H4 (cell line): Measurements from ENCODE around the gene ATP9B. TPM values are rescaled to one million over a fixed set of nuclear protein-coding genes. Genes with fewer than 3 reads are reported as not detected.
"Not testable (repeated sequence)": the region's sequence is repeated elsewhere in the genome, so short reads cannot be mapped to it uniquely, and the experiment has no call there.

ENCODE experiments used
- DNase-seq: peaks from one replicate; pipeline ENCODE4 v3.0.0-alpha.2; 2015; ENCODE audit warnings: low spot score
- total RNA-seq: library from RNA; depleted of rRNA; stranded (reverse); fragments of >200 nt; shearing (Covaris generic); gene quantifications from 2 replicates; pipeline ENCODE4 v1.2.3, GENCODE V29; 2014

The ATP9B gene
- total RNA-seq, 1 experiment from 2014 or later = 9.4 TPM

GRCh38 chr18:79241755-79242154 is 172.6 kb downstream of the ATP9B start:
- no peak for DNase-seq

- no peak for DNase-seq
Measured at GRCh38 chr18:79242246-79242645, 173.1 kb downstream of the ATP9B start.

GRCh38 chr18:79245517-79246001 is 176.4 kb downstream of the ATP9B start:
- DNase-seq = peak; percentile 87

DNA sequence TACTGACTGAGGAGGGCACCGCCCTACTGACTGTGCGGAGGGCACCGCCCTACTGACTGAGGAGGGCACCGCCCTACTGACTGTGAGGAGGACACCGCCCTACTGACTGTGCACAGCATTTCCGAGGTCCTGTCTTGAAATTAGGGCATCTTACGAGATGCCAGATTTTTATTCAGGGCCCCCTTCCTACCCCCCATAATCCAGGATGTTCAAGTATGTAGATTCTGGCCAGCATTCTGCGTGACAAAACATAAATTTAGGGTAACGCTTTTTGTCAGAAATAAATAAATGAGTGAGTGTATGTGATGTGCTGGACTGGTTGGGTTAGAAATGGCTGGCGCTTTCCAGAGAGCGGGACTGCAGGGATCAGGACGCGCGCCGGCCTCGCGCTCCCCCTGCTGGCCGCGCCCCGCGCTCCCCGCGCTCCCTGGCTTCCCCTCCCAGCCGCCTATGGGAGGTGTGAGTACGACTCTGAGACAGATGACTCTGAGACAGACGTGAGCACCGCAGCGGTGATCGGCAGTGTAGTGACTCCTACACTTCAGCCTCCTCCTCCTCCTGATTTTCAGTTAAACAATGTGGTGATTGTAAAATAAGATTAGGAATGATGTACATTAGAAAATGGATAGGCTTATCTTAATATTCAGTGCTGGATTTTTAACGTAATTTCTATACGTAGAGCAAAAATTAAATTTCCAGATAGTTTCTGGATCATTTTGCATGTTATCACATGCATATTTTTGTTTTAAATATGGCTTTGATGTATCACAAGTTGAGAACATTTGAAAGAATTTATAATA is 177.3 kb downstream of the ATP9B start:
- DNase-seq = peak; percentile 70

- no peak for DNase-seq
Measured at GRCh38 chr18:79248495-79249060, 179.4 kb downstream of the ATP9B start.

GRCh38 chr18:79250301-79250981 is 181.2 kb downstream of the ATP9B start:
- DNase-seq = no peak

GRCh38 chr18:79251021-79251420 is 181.8 kb downstream of the ATP9B start:
- no peak for DNase-seq

GRCh38 chr18:79252904-79253633 is 183.9 kb downstream of the ATP9B start:
- no peak for DNase-seq

DNA sequence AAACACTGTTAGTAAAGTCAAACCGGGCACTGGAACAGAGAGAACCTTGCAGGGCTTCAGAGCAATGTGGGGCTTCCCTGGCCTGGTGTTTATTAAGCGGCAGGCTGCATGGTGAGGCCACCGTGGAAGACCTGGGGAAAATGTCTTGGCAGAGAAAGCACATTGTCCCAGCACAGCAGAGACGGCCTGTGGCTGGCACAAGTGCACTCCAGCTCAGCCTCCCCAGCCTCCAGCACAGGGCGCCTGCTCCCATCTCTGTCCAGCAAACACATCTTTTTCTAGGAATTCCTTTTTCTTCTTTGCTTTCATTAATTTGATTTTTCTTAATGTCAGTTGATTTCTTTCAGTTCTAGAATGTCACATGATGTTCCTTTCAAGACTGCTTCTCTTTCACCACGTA is 188.3 kb downstream of the ATP9B start:
- no peak for DNase-seq

DNA sequence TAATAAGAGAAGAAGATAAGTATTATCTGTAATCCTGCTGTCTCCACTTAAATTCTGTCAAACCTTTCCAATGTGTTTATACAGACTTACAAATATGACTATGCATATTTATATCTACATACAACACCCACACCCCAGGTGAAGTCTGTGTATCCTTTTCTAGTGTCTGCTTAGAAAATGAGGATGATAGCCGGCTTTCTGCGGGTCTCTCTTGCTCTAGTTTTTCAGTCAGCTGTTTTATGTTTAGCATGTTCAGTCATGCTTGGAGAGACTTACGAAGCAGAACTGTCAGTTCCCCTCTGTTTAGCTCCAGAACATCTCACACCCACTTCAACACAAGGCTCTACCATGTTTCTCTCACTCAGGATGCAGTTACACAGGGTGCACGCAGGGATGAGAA is 189.3 kb downstream of the ATP9B start:
- DNase-seq = no peak

DNA sequence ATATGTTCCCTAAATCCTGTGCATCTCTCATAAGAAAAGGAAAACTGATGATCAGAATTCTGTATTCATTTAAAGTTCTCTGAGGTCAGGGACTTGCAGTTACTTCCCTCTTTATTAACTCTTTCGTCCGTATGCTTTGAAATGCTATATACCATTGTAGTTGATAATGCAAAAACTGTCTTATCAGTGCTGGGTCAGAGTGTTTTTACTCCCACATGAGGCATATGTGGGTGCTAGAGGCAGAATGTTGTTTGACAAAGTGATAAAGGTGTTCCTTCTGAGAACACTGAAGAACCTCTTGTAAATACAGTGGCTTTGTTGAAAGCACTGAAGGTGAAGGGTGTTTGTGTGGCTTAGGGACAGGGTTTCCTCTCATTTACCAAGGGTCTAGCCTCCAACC is 190.0 kb downstream of the ATP9B start:
- DNase-seq = no peak

DNA sequence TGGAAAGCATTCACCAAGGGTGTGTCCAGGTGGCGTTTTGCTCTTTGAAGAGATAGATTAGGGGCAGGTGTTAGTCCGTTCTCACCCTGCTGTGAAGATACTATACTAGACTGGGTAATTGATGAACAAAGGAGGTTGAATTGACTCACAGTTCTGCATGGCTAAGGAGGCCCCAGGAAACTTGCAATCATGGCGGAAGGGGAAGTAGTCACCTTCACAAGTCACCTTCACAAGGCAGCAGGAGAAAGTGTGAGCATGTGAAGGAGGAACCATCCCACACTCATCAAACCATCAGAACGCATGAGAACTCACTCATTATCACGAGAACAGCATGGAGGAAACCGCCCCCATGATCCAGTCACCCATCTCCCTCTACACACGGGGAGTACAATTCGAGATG is 190.8 kb downstream of the ATP9B start:
- DNase-seq = no peak

DNA sequence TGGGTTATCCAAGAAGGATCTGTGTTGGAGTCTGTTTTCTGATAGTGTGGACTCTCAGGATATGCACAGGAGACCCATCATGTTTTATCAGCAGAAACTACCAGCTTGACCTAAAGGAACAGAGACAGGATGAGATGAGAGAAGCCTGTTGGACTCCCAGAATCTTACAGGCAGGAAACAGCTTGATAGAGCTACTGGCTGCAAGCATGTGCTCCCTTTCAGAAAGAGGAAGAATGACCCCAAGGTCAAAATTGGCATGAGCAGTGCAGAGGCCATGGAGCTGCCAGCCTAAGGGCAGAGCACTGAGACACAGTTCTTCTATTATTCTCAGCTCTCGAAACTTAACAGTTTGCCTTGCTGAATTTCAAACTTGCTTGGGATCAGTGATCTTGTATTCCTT is 191.3 kb downstream of the ATP9B start:
- no peak for DNase-seq

DNA sequence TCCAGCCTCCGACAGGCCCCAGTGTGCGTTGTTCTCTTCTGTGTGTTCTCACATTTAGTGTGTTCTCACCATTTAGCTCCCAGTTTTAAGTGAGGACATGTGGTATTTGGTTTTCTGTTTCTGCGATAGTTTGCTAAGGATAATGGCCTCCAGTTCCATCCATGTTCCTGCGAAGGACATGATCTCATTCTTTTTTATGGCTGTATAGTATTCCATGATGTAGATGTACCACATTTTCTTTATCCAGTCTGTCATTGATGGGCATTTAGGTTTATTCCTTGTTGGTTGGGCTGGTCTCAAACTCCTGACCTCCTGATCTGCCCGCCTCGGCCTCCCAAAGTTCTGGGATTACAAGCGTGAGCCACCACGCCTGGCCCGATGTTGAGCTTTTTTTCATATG is 195.9 kb downstream of the ATP9B start:
- not testable (repeated sequence) for DNase-seq

DNA sequence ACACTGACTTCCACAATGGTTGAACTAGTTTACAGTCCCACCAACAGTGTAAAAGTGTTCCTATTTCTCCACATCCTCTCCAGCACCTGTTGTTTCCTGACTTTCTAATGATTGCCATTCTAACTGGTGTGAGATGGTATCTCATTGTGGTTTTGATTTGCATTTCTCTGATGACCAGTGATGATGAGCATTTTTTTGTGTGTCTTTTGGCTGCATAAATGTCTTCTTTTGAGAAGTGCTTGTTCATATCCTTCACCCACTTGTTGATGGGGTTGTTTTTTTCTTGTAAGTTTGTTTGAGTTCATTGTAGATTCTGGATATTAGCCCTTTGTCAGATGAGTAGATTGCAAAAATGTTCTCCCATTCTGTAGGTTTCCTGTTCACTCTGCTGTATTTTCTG is 202.6 kb downstream of the ATP9B start:
- not testable (repeated sequence) for DNase-seq

DNA sequence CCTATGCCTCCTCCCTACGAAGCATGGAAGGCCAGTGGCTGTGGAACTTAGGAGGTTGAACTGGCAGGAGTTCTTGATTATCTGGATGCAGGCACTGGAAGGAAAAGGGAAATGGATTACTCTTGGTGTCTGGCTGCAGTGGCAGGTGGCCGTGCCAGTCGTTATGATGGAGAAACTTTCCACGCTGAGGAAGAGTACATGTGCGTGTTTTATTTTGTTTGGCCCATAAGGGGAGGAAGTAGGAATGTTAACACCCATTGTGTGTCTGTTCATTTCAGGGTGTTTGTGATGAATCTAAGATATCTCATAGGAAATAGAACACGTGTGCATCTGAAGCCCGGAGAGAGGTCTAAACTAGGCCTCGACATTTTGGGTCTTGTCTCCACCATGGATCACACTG is 203.7 kb downstream of the ATP9B start:
- DNase-seq = no peak

DNA sequence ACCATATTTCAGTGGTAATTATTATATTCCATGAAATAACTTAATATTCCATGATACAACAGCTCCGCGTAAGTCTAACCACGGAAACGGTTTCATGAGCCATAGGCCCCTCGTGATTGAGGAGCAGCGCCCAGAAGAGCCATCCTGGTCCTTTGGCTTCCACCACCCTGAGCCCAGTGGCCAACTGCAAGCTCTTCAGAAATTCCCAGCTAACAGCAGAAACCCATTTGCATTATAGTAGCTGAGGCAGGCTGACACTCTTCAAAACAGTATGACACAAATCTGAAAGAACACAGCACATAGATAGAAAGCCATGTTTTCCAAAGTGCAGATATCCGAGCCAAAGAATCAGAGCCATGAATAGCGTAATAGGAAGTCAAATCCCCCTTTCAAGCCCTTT is 205.6 kb downstream of the ATP9B start:
- DNase-seq = no peak

GRCh38 chr18:79275461-79275860 is 206.3 kb downstream of the ATP9B start:
- no peak for DNase-seq

DNA sequence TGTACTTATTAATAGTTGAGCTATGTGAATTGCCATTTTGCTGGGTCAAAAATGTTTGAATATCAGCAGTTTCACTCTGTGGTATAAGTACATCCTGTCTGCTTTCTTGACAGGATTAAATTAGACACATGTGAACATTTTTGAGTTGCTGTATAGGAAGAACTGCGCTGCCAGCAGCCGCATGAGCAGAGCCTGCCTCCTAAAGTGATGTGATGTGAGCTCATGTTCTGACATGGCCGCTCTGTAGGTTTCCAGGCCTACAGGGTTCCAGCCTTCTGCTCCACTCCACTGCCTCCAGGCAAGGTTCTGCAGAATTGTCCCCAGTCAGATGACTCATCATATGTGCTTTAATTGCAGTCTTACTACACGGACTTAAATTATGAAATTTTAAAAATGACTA is 206.8 kb downstream of the ATP9B start:
- no peak for DNase-seq

DNA sequence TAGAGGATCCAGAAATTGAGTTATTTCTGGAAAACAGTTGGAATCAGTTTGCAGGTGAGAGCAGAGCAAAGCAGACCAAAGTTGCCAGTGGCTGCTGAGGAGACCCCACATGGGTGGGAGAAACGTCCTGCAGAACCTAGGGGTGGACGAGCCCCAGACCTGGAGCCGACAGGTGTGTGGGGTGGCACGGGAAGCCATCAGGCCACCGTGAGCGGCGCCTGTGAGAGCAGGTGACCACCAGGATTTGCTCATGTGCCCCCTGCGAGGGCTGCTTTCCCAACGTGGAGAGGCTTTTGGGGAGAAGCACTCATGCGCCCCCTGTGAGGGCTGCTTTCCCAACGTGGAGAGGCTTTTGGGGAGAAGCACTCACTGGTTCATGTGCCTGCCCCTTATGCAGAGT is 209.7 kb downstream of the ATP9B start:
- DNase-seq = no peak

GRCh38 chr18:79283131-79283810 is 214.1 kb downstream of the ATP9B start:
- no peak for DNase-seq

- no peak for DNase-seq
Measured at GRCh38 chr18:79283929-79284328, 214.7 kb downstream of the ATP9B start.
